Non-pigmented ciliary epithelial cell (primary cell): ENCODE data around the gene NOVA1.

Source experiments
- DNase-seq: peaks from one replicate; pipeline ENCODE4 v3.0.0-alpha.2; 2010; ENCODE audit warnings: low read depth

The NOVA1 gene

GRCh38 chr14:26444822-26445221 is 153.0 kb downstream of the NOVA1 start:
- no peak for DNase-seq

GRCh38 chr14:26443654-26444053 is 154.2 kb downstream of the NOVA1 start:
- DNase-seq = no peak

- DNase-seq = no peak
Measured at GRCh38 chr14:26429205-26429604, 168.6 kb downstream of the NOVA1 start.

GRCh38 chr14:26427097-26427496 is 170.7 kb downstream of the NOVA1 start:
- no peak for DNase-seq

GRCh38 chr14:26424537-26424936 is 173.3 kb downstream of the NOVA1 start:
- no peak for DNase-seq

GRCh38 chr14:26415618-26416123 is 182.2 kb downstream of the NOVA1 start:
- DNase-seq = no peak

- DNase-seq = no peak
Measured at GRCh38 chr14:26414926-26415325, 182.9 kb downstream of the NOVA1 start.

GRCh38 chr14:26414103-26414502 is 183.7 kb downstream of the NOVA1 start:
- DNase-seq = no peak

GRCh38 chr14:26412421-26412820 is 185.4 kb downstream of the NOVA1 start:
- DNase-seq = no peak

- no peak for DNase-seq
Measured at GRCh38 chr14:26410189-26410685, 187.6 kb downstream of the NOVA1 start.

- DNase-seq = no peak
Measured at GRCh38 chr14:26404927-26405326, 192.9 kb downstream of the NOVA1 start.

GRCh38 chr14:26403760-26404159 is 194.1 kb downstream of the NOVA1 start:
- no peak for DNase-seq

GRCh38 chr14:26402126-26402525 is 195.7 kb downstream of the NOVA1 start:
- no peak for DNase-seq

- no peak for DNase-seq
Measured at GRCh38 chr14:26401179-26401968, 196.5 kb downstream of the NOVA1 start.

- no peak for DNase-seq
Measured at GRCh38 chr14:26400373-26400772, 197.5 kb downstream of the NOVA1 start.

GRCh38 chr14:26398616-26399015 is 199.2 kb downstream of the NOVA1 start:
- DNase-seq = no peak
